Colonic mucosa (tissue), 4 donors: Measurements from ENCODE around the gene SMIM24. TPM values are rescaled to one million over a fixed set of nuclear protein-coding genes. Genes with fewer than 3 reads are reported as not detected.

Experiments used
- DNase-seq: peaks from one replicate; pipeline ENCODE4 v3.0.0-alpha.2; 2020
- H3K27ac ChIP-seq: fragments of 200-600 bp; one replicate; pipeline ENCODE4 v1.8.0; 2021
- H3K27me3 ChIP-seq: fragments of 200-600 bp; one replicate; pipeline ENCODE4 v1.8.0; 2021
- H3K36me3 ChIP-seq: fragments of 200-600 bp; one replicate; pipeline ENCODE4 v1.8.0; 2021
- H3K4me1 ChIP-seq: fragments of 200-600 bp; one replicate; pipeline ENCODE4 v1.8.0; 2021; ENCODE audit warnings: mild to moderate bottlenecking
- H3K4me3 ChIP-seq: fragments of 200-600 bp; one replicate; pipeline ENCODE4 v1.8.0; 2021
- H3K9ac ChIP-seq, 2 donors: one replicate each; pipeline ENCODE4 v1.7.0; 2013; ENCODE audit warnings: control low read depth in 2 of 2, low read depth in 2 of 2, low read length in 2 of 2
- H3K9me3 ChIP-seq: fragments of 200-600 bp; one replicate; pipeline ENCODE4 v1.8.0; 2021
- CTCF ChIP-seq: fragments of 200-600 bp; IDR thresholded peaks from one replicate; pipeline ENCODE4 v1.8.0; 2022; ENCODE audit warnings: antibody characterized with exemption, mild to moderate bottlenecking
- intact Hi-C: fragments of 100-400 bp; cut with DNase I; formaldehyde crosslinking; loops from one replicate; pipeline ENCODE4 v1.14.1; 2022
- total RNA-seq, 2 donors: library from RNA; stranded (reverse); fragmentation: NEBNext Ultra II Directional in 1 of 2; extraction: Animal tissue kit (Norgen Biotek cat#: 25700) in 1 of 2; gene quantifications; one replicate each; pipeline ENCODE4 v1.2.1, GENCODE V29; 2021
- donor health status: healthy.
- donor health status: DM: no; HTN: no; CAD: no.
- donor health status: DM: no; HTN: no; CAD: no.

Gene SMIM24
- total RNA-seq, 2 donors from 2014 or later, result 16.1 to 59.0 TPM

- no peak for TF ChIP-seq CTCF
- Histone ChIP-seq H3K27ac (no peak overlapping the region), H3K9ac (no peak overlapping the region), H3K27me3 (no peaks in the 10 kb centered on the region), H3K4me3 (no peak overlapping the region), H3K4me1 (no peaks in the 10 kb centered on the region), H3K9me3 (no peaks in the 10 kb centered on the region), H3K36me3 (no peaks in the 10 kb centered on the region)
- intact Hi-C loops, result loop anchor here (2.0 kb wide), 1 partner anchor 150 kb away; no protein-coding TSS in a partner anchor
- no peak for DNase-seq
Measured at GRCh38 chr19:3474614-3475013, 5.7 kb downstream of the SMIM24 start.

- TF ChIP-seq CTCF, result no peak
- intact Hi-C loops, result loop anchor here (2.0 kb wide), 1 partner anchor 149 kb away; no protein-coding TSS in a partner anchor
- peak; percentile 80 for DNase-seq
- H3K27ac ChIP-seq, result no peak overlapping the region
- H3K4me1 ChIP-seq, result no peaks in the 10 kb centered on the region
- no peak overlapping the region for H3K4me3 ChIP-seq
- H3K36me3 ChIP-seq, result no peaks in the 10 kb centered on the region
- no peaks in the 10 kb centered on the region for H3K9me3 ChIP-seq
- no peaks in the 10 kb centered on the region for H3K27me3 ChIP-seq
- no peak overlapping the region for H3K9ac ChIP-seq
Measured at GRCh38 chr19:3474010-3474409, 6.3 kb downstream of the SMIM24 start.

DNA sequence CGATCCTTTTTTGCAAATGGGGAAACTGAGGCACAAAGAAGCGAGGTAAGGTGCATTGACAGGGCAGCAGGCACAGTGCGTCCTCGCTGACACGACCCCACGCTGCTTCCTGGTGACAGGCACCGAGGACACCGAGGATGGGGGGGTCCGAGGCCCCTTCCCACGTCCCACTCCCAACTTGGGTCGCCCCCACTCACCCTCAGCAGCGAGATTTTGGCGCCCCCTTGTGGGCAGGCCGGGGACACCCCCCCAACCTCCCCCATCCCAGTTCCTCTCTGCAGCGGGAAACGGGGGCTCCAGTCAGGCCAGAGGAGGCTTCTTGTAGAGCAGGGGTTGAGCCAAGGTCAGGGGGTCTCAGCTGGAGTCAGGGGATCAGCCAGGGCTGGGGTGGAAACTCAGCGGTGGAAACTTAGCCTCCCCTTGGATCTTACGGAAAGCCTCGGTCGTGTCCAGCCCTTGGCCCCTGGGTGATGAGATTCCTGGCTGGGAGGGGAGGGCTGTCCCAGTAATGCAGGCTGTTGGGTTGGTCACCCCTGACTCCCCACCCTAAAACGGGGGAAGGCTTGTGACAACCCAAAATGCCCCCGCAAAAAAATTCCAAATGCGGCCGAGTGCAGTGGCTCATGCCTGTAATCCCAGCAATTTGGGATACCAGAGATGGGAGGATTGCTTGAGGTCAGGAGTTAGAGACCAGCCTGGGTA lies 8.2 kb downstream of the SMIM24 start:
- Histone ChIP-seq H3K27ac (no peak overlapping the region), H3K9ac (no peak overlapping the region), H3K36me3 (no peaks in the 10 kb centered on the region), H3K27me3 (no peaks in the 10 kb centered on the region), H3K4me1 (no peaks in the 10 kb centered on the region), H3K4me3 (no peak overlapping the region), H3K9me3 (no peaks in the 10 kb centered on the region)
- intact Hi-C loops, result no loop called here
- peak; percentile 65 for TF ChIP-seq CTCF
- DNase-seq, result no peak

DNA sequence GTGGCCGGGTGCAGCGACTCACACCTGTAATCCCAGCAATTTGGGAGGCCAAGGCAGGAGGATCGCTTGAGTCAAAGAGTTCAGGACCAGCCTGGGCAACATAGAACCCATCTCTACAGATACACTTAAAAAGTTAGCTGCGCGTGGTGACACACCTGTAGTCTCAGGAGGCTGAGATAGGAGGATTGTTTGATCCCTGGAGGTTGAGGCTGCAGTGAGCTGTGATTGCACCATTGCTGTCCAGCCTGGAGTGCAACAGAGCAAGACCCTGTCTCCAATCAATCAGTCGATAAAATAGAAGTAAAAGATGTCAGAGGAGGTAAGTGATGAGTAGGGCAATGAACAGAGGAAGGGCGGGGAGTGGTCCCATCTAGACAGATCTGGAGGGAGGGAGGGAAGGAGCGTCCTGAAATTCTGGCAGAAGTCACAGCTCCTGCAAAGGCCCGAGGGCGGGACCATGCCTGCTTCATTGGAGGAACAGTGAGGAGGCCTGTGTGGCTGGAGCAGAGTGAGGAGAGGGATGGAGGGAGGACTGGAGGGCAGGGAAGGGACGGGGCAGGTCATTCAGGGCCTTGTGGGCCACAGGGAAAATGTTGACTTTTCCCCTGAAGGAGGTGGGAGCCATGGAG lies 9.7 kb downstream of the SMIM24 start:
- intact Hi-C loops, result no loop called here
- Histone ChIP-seq H3K9ac (no peak overlapping the region), H3K36me3 (no peaks in the 10 kb centered on the region), H3K4me3 (no peak overlapping the region), H3K27me3 (no peaks in the 10 kb centered on the region), H3K27ac (no peak overlapping the region), H3K9me3 (no peaks in the 10 kb centered on the region), H3K4me1 (no peaks in the 10 kb centered on the region)
- DNase-seq, result no peak
- TF ChIP-seq CTCF, result no peak

DNA sequence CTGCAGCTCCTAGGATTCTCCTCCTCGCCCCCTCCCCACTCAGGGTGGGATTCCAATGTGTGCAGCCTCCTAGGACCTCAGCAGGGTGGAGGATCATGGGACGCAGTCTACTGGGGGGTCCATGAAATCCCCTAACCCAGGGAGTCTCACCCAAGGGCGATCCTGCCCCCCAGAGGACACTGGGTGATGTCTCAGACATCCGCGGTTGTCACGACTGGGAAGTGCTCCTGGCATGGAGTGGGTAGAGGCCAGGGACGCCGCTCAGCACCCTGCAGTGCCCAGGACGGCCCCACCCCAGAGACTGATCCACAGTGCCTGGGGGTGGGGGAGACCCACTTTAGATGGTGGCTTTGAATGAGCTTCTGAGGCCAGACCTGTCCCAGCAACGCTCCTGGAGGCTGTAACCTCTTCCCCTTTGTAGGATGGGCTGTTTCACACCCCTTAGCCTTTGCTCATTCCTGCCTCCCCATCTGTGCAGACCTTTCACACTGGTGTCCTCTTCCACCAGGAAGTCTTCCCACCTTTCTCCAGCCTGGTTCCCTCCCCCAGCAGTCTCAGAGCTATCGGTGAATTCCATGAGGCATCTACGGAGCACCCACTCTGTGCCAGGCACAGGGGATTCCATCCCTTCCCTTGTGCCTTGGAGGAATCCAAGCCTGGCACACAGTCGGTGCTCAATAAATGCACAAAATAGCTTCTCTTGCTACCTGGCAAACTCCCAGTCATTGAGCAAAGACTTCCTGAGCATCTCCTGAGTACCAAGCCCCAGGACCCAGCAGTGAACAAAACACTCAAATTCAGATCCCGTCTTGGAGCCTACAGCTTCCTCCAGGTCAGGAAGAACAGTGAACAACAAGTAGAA lies 10.5 kb downstream of the SMIM24 start:
- no peak overlapping the region for H3K9ac ChIP-seq
- H3K27me3 ChIP-seq, result no peaks in the 10 kb centered on the region
- no peaks in the 10 kb centered on the region for H3K4me1 ChIP-seq
- no peaks in the 10 kb centered on the region for H3K36me3 ChIP-seq
- H3K4me3 ChIP-seq, result no peak overlapping the region
- H3K9me3 ChIP-seq, result no peaks in the 10 kb centered on the region
- H3K27ac ChIP-seq, result no peak overlapping the region
- TF ChIP-seq CTCF, result no peak
- DNase-seq, result no peak
- intact Hi-C loops, result no loop called here
